Renal cortical epithelial cell (primary cell): ENCODE results near the gene PSMD1. TPM values are rescaled to one million over a fixed set of nuclear protein-coding genes. Genes with fewer than 3 reads are reported as not detected.
"Not testable (repeated sequence)": the region's sequence is repeated elsewhere in the genome, so short reads cannot be mapped to it uniquely, and the experiment has no call there.

Experiments
- DNase-seq: peaks from one replicate; pipeline ENCODE4 v3.0.0-alpha.2; 2011; ENCODE audit warnings: low read depth
- total RNA-seq: library from RNA; depleted of rRNA; stranded (reverse); fragments of >200 nt; gene quantifications from 2 replicates; pipeline ENCODE4 v1.2.3, GENCODE V29; 2014

PSMD1 gene
- total RNA-seq, 1 donor from 2014 or later, result 121 TPM

DNA sequence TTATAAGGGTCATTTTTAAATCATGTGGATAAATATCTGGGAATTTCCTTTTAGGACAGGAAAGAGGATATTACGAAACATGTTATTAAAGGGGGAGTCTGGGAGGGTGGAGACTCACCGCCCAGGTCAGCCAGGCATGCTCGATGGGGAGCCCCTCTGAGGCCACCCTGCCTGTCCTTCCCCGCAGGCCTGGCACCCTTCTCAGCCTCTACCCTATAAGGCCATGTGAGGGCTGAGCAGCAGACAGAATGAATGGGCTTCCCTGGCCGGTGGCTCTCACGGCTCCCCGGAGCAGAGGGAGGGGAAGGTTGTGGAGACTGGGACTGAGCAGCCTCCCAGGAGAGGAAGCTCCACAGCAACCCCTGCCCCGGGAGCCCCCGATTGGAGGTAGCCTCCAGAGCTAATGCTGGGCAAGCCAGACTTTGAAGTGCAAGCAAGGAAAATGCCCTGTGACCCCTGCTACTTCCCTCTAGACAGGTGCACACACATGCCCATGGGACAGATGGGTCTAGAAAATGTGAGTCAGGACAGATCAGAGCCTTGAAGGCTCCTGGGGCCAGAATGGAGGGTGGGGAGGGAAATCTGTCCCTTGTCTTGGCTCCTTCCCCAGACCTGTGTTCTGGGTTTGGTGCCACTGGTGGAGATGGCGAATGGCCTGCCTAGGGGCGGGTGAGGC lies 128.5 kb downstream of the PSMD1 start:
- DNase-seq, result no peak

DNA sequence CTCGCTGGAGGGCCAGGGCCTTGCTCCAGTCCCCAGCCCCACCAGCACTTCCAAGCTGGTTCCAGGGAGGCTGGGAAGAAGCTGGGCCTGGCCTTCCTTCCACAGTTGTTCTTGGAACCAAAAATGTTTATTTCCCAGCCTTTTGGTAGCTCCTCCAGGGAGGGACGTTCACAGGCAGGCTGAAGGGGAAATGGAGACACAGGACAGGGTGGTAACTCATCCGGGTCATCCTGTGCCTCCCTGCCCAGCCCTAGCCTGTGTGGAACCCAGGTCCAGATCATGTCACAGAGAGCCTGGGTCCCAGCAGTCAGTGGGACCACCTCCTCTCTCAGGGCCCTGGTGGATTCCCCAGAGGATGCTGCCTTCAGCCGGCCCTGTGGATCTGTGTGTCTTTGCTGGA lies 129.2 kb downstream of the PSMD1 start:
- no peak for DNase-seq

DNA sequence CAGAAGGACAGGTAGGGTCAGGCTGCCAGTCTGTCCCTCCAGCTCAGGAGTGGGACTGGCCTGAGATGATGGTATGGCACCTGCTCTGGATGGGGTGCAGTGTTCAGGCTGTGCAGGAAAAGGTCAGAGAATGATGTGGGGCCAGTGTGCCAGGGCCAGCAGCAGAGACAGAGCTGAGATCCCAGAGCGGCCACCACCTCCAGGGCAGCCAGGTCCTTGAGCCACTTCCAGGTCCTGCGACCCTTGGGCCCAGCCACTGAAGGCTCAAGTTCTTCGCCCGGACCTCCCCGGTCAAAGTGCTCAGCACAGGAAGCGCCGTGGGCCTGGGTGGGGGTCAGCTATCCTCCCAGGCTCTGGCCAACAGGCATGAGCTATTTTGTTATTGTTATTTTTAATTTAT lies 129.7 kb downstream of the PSMD1 start:
- DNase-seq, result no peak

DNA sequence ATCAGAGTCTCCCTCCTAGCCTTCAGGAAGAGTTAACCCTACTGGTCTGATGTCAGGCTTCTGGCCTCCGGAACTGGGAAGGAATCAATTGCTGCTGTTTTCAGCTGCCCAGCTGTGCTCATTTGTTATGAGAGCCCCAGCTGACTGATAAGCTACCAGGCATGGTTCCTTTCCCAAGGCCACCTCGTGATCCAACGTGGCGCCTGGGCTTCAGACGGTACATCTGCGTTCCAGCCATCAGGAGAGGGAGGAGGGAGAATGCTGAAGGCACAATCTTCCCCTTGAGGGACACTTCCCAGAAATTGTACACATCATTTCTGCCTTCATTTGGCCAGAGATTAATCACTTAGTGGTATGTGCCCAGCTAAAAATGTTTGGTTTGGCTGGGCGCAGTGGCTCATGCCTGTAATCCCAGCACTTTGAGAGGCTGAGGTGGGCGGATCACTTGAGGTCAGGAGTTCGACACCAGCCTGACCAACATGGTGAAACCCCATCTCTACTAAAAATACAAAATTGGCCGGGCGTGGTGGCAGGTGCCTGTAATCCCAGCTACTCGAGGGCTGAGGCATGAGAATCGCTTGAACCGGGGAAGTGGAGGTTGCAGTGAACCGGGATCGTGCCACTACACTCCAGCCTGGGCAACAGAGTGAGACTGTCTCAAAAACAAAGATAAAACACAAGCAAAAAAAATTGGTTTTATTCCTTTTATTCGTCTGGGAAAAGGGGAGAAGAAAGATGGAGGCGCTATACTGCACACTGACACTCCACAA lies 131.3 kb downstream of the PSMD1 start:
- no peak for DNase-seq

DNA sequence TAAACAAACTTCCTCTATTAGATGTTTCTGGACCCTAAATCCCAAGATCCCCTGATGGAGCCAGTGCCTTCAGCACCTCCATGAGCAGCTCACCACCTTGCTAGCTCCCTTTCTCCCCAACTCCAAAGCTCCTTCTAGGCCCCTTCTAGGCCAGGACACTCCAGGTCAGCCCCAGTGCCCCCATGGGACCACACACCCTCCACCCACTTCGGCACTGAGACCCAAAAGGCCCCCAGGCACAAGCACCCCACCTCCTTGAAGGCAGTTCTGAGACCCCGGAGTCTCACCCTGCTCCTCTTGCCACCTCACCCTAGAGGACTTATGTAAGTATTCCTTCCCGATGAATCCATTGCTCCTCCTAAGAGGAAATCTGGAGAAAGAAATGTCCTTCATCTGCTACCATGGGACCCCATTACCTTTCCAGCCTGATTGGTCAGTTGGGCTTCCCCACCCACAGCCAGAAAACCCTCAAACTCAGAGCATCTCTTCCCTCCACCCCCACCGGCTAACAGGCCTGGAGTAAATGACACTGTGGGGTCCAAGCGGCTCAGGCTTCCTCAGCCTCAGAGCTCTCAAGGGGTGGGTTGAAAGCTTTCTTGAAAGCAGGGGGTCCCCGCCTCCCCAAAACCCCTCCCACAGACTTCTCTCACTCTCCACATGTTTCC lies 132.0 kb downstream of the PSMD1 start:
- DNase-seq, result no peak

DNA sequence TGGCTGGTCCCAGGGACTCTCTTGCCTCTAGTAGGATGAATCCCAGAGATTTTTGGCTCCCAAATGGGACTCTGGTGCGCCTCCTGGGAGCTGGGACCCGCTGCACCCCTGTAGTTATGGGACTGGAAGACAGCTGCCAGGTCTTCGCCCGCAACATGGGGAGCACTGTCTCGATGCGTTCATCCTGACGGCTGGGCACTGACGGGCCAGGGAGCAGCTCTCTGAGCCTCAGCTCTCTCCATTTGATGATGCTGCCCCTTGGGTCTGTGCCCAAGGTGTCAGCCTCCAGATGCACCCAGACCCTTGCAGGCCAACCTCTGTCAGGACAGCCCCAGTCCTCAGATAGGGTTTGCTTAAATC lies 132.5 kb downstream of the PSMD1 start:
- no peak for DNase-seq

DNA sequence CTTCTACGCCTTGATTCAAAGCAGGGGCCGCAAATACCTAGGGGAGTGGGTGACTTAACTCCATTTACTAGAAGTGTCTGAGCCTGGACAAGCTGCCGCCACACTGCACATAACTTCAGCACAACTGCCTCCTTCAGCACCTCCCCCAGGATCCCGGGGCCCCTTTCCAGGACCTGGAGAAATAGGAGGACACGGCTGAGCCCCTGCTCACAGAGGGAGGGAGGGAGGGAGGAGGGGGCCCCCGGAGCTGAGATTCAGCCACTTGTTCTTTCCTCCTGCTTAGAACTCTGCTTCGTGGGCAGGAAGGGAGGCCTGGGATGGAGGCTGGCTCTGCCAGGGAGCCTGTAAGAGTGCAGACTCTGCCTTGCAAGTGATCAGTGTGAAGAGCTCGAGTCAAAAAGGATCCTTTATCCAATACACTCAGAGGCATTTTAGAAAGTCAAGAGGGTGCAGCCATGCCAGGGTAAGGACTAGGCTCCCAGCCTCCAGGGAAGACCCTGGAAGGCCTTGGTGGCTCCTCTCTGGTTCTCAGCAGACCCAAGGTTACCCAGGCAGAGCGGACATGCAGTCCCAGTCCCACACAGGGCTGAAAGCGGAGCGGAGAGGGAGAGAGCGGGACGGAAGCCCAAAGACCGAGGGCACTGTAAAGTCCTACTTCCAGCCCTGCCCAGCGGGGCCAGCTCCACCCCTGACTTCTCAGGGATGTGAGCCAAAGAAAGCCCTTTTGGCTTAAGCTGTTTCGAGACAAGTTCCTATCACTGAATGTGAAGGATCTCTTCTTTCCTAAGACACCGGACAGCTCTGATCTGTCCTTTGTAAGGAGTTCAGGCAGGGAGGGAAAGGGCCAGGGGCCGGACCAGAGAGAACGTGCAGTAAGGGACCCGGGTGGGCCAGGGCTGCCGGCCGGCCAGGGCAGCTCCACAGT lies 133.2 kb downstream of the PSMD1 start:
- no peak for DNase-seq

DNA sequence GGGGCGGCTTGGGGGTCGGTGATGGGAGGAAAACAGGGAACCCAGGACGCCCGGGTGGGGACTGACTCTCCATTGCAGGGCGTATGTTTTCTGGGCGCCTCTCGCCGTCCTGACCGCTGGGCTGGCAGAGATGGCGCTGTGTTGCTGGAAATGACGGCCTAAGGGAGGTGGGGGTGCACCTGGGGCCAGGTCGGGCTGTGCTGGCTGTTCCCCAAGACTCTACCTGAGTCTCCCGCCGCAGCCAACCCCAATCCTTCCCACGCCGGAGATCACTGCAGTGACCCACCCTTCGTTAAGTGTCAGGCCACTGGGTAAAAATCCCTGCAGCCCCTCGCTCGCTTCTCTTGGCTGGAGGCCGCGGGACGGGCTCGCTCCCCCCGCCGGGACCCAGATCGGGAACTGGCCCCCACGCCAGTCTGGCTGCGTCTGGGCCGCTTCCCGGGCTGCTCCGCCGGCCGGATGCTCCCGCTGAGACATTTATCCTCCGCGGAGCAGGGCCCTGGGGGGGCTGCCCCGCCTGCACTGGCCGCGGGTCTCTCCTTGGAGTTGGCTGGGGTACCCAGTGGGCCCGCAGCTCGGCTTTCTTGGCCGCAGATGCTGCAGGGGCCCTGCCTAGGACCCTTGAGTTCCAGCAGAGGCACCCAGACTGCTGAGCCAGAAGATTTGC lies 134.0 kb downstream of the PSMD1 start:
- no peak for DNase-seq

DNA sequence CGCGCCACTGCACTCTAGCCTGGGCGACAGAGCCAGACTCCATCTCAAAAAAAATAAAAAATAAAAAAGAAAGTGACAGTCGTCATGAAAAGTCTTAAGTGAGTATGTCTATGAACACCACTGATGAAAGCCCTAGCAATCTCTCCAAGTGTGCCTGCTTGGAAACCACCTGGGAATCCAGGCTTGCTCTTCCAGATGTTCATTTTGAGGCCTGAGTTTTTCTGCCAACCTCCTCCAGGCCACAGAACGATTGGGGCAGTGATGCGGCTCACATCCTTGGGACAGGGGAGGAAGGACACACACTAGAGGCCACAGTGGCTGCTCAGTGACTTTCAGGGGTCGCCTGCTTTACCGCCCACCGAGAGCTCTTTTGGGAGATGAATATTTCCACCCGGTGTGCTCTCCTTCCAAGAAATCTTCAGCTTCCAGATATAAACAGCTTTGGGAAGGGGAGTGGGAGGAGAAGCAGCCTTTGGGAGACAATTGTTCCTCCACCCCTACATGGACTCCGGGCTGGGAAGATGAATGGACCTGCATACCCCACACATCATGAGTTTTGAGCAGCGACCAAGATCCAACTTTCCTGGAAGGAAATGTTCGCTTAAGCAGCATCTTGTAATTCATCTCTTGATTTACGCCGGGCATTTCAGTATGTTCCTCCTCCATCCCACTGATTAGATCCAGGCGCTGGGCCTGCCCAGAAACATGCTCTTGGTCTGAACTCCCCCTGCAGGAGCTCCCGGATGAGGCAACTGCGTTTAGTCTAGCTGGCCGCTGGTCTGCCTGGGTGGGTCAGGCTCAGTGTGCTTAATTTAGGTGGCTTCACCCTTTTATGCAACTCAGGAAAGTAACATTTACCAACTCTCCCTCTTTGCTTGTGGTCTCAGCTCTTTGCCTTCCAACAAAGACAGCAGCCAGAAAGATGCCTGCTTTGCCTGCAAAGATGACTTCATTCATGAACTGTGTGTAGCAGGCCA lies 135.5 kb downstream of the PSMD1 start:
- DNase-seq, result peak; percentile 35

DNA sequence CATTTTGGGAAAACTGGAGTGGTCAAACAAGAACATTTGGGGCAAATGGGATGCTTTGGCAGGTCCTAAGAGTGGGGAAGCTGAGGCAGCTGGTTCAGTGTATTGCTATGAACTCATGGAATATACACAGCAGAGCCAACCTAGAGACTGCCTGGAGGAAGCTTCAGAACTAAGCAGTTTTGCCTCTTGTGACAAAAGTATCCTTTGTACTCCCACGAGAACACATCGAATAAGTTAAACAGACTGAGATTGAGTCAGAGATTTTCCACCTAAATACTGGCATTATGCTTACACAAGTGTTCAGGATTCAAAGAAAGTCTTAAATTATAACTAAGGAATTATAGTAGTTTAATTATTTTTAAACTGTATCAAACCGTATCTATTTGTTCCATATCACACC lies 136.5 kb downstream of the PSMD1 start:
- DNase-seq, result no peak

DNA sequence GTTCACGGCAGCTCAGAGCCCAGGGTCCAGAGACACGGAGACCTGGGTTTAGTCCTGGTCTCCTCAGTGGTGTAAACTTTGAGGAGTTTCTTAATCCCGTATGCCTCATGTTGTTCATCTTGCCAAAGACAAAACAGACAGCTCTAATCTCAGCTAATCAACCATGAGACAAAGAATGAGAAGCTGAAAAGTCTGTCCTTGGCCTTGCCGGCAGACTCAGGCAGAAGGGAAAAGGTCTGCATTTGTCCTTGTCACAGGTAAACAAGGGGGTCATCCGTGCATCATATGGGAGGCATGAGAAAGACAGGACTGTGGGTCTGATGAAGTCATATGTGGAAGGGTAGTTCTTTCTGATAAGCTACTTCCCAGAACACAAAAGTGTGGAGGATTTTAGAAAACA lies 139.9 kb downstream of the PSMD1 start:
- DNase-seq, result no peak

DNA sequence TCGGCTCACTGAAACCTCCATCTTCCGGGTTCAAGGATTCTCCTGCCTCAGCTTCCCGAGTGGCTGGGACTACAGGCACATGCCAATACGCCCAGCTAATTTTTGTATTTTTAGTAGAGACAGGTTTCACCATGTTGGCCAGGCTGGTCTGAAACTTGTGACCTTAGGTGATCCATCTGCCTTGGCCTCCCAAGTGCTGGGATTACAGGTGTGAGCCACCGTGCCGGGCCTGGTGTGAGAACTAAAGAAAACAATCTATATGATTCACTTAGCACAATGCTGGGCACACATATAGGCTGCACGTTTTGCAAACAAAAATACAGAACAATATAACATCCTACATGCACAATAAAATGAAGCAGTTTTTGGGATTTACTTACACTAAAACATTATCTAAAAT lies 140.5 kb downstream of the PSMD1 start:
- DNase-seq, result not testable (repeated sequence)

DNA sequence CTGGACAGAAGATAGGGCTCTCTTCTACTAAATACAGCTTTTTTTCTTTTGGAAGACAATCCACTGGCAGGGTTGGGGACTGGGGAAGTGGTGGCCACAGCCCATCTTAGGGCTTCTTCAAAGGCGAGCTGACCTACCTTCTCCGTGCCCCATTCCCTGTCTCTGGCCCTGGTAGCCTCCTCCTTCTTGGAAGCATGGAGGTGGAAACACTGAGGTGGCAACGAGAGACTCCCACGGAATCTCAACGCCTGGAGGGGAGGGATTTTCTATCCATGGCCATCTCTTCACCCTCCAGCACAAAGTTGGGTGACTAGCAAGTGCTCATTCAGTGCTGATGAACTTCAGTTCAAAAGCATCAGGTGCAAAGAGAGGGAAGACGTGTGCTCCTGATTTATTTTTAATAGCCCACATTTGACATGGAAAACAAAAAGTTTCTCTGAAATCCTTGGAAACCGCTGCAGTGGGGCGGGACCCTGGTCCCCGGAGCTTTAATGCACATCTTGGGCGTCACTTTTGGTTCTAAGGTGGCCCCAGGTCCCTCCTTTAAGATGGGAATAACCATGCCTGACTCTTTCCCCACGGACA lies 141.1 kb downstream of the PSMD1 start:
- DNase-seq, result no peak

DNA sequence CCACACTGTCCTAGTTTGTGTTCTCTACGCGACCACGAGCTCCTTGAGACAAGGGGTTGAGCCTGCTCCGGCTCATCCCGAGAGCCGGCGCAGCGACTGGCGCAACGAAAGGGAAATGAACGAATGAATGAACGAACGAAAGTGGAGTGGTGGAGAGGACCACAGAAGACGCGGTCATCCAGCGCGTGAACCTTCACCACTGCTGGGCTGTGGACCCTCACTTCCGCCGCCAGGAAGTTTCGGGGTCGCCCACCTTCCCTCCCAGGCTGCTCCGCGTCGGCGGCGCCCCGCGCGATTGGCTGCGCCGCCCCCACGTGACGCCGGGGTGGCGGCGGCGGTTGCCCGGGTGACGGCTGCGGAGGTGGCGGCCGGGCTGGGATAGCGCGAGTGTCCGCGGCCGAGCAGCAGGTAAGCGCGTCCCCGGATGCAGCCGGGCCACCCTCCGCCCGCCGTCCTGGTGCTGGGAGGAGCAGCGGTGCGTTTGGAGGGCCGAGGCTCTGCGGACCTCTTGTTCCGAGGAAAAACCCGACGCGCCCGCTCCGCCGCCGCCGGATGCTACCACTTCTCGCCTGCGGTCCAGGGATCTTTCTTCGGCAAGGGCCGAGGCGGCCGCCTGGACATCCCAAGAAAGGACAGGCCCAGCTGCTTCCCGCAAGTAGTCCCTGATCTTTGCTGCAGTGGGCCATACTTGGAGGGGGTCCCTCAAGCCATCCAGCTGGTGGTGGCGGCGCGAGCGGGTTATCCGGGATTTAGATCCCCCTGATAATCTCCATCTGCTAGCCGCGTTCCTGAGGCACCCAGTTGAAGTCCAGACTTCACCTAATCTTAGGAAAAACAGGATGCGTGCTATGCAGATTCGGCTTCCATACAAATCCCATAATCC lies 141.9 kb downstream of the PSMD1 start, which contains the start of gene ARMC9:
Gene ARMC9 (plus strand): TSS at position 341 of the 883 bp plus-strand sequence. CDS start 7,608 bp downstream, outside the sequence.
- DNase-seq, result peak; percentile 37

DNA sequence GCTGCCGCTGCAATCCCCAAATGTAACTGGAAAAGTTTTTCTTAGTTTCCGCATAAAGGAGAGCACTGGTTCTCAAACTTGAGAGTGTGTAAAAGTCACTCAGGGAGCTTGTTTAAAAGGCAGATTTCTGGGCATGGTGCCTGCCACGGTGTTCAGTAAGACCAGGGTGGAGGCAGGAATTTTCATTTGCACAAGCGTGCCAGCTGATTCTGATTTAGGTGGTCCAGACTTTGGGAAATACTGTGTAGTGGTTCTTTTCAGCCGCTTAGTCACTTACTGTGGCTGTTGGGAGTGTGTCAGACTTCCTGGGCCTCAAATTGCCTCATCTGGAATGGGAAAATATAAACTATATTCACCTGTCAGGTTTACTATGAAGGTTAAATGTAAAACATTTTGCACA lies 142.6 kb downstream of the PSMD1 start:
- peak; percentile 47 for DNase-seq

DNA sequence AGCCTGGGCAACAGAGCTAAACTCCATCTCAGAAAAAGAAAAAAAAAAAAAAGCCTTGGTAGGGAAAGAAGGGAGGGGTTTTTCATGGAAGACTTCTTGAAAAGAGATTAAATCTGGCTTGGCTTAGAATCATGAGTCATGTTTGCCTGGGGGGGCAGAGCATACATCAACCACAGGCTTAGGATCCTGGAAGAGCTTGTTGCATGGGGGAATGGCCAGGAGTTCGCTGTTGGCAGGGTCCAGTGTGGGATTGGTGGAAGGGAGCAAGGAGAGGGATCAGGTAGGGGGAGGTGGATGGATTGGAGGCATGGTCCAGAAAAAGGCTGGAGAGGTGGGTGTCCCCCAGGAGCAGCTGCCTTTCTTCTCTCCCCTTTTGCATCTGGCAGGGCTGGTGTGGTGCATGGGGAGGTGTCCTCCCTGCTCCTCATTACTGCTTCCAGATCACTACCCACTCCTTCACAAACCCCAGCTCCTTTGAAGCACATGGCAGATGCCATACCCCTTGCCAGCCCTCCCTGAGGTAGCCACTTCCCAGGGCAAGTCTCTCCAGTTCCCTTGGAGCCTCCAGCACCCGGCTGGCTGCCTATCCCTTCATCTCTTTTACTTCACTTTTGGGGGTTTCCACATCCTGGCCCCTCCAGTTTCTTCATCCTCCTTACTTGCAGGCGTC lies 144.3 kb downstream of the PSMD1 start:
- peak; percentile 56 for DNase-seq

DNA sequence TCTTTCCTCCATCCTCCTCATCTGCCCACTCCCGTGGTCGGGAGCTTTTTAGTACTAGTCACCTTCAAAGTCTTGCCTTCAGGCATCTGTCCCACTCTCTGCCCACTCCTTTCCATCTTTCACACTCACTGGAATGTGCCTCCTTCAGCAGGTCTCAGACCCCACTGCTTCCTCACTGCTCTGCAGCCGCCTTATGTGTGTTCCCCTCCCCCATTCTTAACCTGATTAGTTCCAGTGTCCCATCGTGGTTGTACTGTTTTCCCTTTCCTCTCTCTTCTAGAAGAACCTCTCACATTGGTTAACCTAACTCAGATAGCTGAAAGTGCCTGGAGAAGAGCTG lies 144.8 kb downstream of the PSMD1 start:
- DNase-seq, result no peak

DNA sequence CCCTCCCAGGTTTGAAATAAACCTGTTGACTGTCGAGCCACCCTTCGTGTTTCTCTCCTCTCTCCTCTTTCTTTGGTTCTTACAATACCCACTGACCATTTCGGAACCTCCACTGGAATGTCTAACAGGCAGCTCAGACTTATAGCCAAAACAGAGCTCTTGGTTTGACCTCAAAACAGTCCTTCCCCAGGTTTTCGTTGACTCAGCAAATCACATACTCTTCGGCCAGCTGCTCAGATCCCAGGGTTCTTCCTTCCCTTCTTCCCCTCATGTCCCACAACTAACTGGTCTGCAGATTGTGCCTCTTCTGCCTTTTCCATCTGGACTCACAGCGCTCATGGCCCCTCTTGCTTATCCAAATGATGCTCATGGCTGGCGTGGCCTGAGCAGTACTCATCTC lies 146.4 kb downstream of the PSMD1 start:
- DNase-seq, result no peak
